Skeletal muscle cell (primary cell): ENCODE data around the gene CERS1.
A peak's percentile ranks its signal among the peaks of the same experiment; 100 is the strongest.

ENCODE experiments used
- DNase-seq: peaks from one replicate; pipeline ENCODE4 v3.0.0-alpha.2; 2010; ENCODE audit warnings: low read depth
- H3K4me3 ChIP-seq: 2 replicates; pipeline ENCODE4 v1.5.1; 2011; ENCODE audit warnings: low read depth, mild to moderate bottlenecking, control low read depth, low read length, moderate library complexity

Gene CERS1

GRCh38 chr19:18846862-18847548 is 49.0 kb downstream of the CERS1 start:
- no peak for DNase-seq
- no peak overlapping the region for H3K4me3 ChIP-seq

- no peak overlapping the region for H3K4me3 ChIP-seq
Observed at GRCh38 chr19:18845961-18846360, 50.0 kb downstream of the CERS1 start.

DNA sequence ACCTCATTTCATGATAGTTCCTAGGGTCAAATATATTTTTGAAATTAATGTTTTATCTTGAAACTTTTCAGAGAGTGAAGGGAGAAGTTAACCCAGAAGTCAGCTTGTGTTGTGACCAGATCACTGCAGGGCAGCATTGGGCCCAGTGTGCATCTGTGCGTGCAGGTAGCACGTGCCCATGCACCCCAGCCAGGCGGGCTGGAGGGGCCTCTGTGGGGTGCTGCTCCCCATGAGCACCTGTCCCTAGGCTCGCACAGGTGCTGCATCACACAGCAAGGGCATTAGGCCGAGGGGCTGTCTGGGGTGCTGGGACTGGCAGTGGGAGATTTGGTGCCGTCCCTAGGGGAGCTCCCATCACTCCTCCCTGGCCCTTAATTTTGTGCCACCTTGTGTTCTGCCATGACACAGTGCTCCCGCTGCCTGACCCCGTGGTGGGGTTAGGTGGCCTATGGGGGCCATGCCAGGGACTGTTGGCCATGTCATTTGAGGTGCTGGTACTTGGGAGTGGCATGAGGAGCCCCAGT is 51.1 kb downstream of the CERS1 start:
- no peak for DNase-seq
- no peak overlapping the region for H3K4me3 ChIP-seq

More at GRCh38 chr19:18845961-18846360, 50.0 kb downstream of the CERS1 start:
- DNase-seq = no peak

DNA sequence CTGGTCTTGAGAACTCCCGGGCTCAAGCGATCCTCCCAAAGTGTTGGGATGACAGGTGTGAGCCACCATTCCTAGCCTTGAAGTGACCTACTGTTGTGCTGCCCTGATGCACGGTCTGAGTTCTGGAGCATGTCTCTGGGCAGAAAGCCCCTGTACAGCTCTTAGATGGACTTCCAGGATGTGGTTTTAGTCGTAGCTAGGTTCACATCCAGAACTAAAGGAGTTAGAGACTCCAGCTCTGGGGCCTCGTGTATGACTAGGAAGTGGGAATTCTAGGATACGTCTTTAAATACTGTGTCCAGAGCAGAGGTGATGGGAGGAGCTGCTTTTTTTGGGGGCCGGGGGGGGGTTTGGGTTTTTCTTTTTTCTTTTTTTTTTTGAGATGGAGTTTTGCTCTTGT is 52.0 kb downstream of the CERS1 start:
- no peak for DNase-seq

DNA sequence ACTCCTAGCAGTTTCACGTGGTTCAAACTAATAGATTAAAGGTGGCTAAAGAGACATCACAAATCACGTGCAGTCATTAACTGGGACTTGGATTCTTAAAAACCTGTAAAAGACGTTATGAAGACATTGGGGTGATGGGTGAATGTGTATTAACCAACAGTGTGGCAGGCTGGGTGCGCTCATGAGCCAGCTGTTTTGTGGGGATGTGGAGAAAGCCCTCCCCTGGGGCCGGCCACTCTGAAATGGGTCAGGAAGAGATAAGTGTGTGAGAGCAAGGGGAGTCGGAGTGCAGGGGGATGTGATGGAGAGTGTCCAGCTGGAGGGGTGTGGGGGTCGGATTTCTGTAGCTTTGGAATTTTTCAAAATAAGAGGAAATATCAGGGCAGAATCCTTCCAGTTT is 53.8 kb downstream of the CERS1 start:
- no peak for DNase-seq
- no peak overlapping the region for H3K4me3 ChIP-seq

More for the DNA sequence above, 52.0 kb downstream of the CERS1 start:
- H3K4me3 ChIP-seq = no peak overlapping the region

- DNase-seq = no peak
- H3K4me3 ChIP-seq = no peak overlapping the region
Observed at GRCh38 chr19:18841400-18841799, 54.6 kb downstream of the CERS1 start.

DNA sequence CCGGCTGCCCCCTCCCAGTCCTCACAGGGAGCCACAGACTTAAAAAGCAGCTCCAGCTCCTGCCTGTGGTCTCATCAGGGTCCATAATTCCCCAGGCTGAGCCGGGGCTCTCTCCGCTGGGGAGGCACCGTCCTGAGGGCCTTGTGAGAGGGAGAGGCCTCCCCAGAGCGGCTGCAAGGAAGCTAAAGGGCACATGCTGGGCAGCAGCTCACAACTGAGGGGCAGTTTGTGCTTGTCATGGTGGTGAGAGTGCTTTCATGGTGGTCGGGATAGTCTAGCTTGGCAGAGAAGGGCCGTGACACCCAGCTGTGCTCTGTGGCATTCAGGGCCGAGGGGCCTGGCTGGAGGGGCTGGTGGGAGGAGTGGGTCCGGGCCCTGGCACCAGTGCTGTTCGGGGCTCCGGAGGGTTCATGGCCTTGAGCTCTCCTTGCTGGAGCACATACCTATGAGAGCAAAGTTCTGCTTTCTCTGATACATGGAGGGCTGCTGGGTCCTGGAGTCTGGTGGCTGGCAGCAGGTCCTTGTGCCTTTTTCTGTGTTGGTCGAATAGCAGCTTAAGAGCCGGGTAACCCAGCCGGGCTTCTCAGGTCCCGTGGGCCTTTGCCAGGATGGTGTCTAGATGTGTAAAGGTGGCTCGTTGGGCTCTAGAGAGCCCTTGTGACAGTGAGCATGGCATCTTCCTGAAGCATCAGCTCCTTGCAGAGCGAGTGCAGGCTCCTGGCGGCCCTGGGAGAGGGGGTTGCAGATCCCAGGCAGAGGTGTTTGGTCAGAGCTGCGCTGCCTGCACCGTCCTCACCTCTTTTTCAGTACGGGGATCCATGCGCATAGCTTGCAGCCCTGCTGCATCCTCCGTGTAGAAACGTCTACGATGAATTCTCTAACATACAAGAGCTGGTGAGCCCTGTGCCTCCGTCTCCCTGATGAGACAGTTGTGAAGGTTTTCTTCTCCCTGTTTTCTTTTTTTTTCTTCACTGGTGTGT is 55.4 kb downstream of the CERS1 start:
- H3K4me3 ChIP-seq = no peak overlapping the region
- no peak for DNase-seq

DNA sequence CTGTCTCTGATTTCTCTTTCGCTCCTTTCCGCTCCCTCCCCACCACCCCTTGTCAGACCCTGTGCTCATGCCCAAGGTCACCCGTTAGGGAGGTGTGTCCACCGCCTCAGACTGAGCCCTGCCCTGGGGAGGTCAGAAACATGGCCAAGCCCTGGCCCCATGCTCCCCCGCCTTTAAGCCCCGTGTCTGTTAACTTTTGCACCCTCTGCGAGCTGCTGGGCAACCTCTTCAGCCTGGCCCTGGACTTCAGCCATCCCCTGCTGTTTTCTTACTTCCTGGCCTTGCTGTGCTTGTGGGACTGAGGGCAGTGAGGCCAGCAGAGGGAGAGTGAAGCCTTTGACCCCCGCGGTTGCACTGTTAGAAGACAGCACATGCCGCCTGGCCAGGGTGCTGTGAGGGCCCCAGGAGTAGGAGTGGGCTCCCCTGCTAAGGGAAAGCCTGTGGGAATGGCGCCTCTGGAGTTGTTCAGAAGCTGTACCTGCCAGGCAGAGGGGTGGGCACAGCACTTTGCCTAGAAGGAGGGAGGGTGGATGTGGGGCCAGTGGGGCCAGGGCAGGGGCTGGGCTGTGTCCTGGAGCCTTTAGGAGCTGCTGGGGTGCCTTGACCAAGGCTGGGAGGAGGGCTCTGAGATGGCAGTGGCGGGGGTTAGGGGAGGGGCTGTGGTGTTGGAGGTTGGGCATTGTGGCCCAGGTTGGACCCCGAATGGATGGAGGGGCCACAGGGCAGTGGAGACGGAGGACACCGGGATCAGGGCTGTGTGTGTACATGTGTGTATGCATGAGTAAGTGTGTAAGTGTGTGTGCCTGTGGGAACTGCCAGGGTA is 56.3 kb downstream of the CERS1 start:
- no peak for DNase-seq
- H3K4me3 ChIP-seq = no peak overlapping the region

DNA sequence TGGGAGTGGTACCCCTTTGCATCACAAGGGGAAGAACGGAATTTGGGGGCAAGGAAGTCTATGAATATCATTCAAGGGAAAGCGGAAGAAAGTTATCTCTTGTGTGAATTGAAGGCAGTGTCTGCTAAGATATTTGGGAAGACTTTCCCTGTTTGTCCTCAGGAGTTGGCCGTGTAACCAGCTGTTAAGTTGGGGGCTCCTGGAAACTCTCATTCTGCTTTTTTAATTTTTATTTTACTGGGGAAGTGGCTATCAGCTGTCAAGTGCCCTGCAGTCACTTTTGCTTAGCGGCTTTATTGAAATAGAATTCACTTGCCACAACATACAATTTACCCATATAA is 61.3 kb downstream of the CERS1 start:
- DNase-seq = no peak
- no peak overlapping the region for H3K4me3 ChIP-seq

DNA sequence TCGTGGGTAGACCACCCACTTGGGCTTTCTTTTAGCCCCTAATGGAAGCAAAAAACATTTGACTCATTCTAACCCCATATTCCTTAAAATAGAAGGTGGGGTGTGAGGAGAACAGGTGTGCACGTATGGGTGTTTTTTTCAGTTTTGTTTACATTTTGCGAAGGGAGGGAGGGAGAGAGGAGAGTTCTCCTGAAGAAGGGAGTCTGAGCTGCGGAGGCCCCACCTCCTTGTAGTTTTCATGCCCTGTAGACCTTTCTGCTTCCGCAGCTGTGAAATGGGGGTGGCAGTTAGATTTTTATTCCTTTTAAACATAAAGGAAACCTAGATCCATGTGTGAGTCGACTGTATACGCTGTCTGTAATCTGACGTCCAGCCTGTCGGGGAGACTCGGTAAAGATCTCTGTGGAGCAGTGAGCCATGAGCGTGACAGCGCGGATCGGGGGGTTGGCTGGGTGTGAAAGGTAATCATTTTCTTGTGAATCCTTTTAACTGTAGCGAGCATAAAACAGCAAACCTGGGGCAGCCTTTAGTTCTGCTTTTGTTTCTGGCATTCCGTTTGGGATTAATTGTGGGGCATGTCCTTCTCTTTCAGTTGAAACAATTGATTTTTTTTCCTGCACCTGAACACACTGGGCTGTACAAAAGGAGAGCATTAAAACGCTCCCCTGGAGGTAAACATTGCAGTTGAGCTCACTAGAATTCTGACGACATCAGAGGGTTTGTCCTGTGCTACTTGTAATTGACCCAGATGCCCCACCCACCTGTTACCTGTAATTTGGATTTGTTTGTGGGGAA is 61.9 kb downstream of the CERS1 start:
- peak overlapping the region; percentile 79 for H3K4me3 ChIP-seq
- no peak for DNase-seq

GRCh38 chr19:18833141-18833476 is 62.8 kb downstream of the CERS1 start:
- DNase-seq = no peak
- H3K4me3 ChIP-seq = peak overlapping the region; percentile 79

DNA sequence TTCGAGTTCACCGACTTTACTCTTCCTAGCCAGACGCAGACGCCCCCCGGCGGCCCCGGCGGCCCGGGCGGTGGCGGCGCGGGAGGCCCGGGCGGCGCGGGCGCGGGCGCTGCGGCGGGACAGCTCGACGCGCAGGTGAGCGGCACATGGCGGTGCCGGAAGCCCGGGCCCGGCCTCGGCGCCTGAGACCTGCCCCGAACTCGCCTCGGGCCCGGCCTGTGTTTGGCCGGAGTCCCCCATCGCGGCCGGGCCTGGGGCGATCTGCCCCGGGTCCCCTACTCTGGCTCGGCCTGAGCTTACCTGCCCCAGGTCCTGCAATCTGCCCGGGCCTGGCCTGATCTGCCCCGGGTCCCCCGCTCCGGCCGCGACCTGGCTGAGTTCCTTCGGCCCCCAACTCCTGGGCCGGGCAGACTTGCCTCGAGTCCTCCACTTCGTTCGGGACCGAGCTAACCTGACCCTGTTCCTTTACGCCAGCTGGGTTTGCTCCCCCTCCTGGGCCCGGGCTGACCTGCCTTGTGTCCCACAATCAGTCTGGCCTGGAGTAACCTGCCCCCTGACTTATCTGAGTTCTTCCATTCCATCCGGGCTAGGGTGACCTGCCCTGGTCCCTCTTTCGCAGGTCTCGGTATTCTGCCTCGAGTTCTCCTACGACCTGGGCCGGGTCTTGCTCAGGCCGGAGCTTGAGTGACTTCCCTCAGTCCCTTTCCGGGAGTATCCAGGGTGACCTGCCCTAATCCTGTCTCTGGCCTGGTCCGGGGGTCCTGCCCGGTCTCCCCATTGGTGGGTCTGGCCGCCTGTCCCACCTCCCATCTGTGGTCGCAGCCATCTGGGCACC is 63.4 kb downstream of the CERS1 start:
- H3K4me3 ChIP-seq = peak overlapping the region; percentile 79
- no peak for DNase-seq

- H3K4me3 ChIP-seq = peak within 1 kb of the TSS; percentile 79
- DNase-seq = peak; percentile 63
Observed at GRCh38 chr19:18831524-18832305, 64.2 kb downstream of the CERS1 start, which contains the start of gene UPF1. UPF1 (plus strand) TSS chr19:18831959; CDS start chr19:18832210, 251 bp downstream.

GRCh38 chr19:18830488-18830887 is 65.5 kb downstream of the CERS1 start:
- no peak for DNase-seq

GRCh38 chr19:18828786-18829185 is 67.2 kb downstream of the CERS1 start:
- no peak for DNase-seq
- H3K4me3 ChIP-seq = no peak overlapping the region

More at GRCh38 chr19:18830488-18830887, 65.5 kb downstream of the CERS1 start:
- H3K4me3 ChIP-seq = no peak overlapping the region
